Measurements from ENCODE around the gene FBXW4. TPM values are rescaled to one million over a fixed set of nuclear protein-coding genes. Genes with fewer than 3 reads are reported as not detected.

Gene FBXW4
- polyA plus RNA-seq, 2 of the 4 experiments (the other 2 are of a cell fraction) = 24.0 to 41.1 TPM

GRCh38 chr10:101741938-101742337 lies 47.0 kb upstream of the FBXW4 start (continued):
- no peak for TF ChIP-seq PHF8 (IDR thresholded peaks at IDR 0.05; ENCODE audit: borderline replicate concordance, low read depth)

GRCh38 chr10:101736666-101737065 lies 41.7 kb upstream of the FBXW4 start:
- WGBS (ENCODE audit: missing lambda C conversion rate) = 90% methylated on average over 3 of the region's 3 CpGs
- no peak for ATAC-seq
- CTCF ChIA-PET = interaction anchor here (1.3 kb wide), 1 partner anchor 22 kb away, joined by 4 read pairs; no protein-coding TSS in a partner anchor

More at GRCh38 chr10:101736666-101737065, 41.7 kb upstream of the FBXW4 start:
- POLR2A ChIA-PET = no interaction called here
- Histone ChIP-seq H3K27ac (no peak overlapping the region), H3K9me3 (no peaks in the 10 kb centered on the region), H3K4me3 (no peak overlapping the region), H3K4me2 (no peak overlapping the region), H3K4me1 (no peaks in the 10 kb centered on the region)
- no peak for FAIRE-seq
- TF ChIP-seq RCOR1 (IDR thresholded peaks at IDR 0.05; ENCODE audit: low read depth, low read length) = no peak
- no peak for TF ChIP-seq HOXB13 (CRISPR knock-in tag; IDR thresholded peaks at IDR 0.05; ENCODE audit: low read depth)
- TF ChIP-seq CBX2 (IDR thresholded peaks at IDR 0.05; ENCODE audit: borderline replicate concordance, low read depth) = no peak
- TF ChIP-seq BHLHE40 (IDR thresholded peaks at IDR 0.05; ENCODE audit: low read depth, low read length) = no peak
- no peak for TF ChIP-seq RFX5 (IDR thresholded peaks at IDR 0.05)
- no peak for TF ChIP-seq CTCF (IDR thresholded peaks at IDR 0.05)
- TF ChIP-seq, protein P1, sequence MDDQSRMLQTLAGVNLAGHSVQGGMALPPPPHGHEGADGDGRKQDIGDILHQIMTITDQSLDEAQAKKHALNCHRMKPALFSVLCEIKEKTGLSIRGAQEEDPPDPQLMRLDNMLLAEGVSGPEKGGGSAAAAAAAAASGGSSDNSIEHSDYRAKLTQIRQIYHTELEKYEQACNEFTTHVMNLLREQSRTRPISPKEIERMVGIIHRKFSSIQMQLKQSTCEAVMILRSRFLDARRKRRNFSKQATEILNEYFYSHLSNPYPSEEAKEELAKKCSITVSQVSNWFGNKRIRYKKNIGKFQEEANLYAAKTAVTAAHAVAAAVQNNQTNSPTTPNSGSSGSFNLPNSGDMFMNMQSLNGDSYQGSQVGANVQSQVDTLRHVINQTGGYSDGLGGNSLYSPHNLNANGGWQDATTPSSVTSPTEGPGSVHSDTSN (IDR thresholded peaks at IDR 0.05) = no peak
- TF ChIP-seq EP300 (IDR thresholded peaks at IDR 0.05) = no peak
- TF ChIP-seq KDM5A (IDR thresholded peaks at IDR 0.05) = no peak
- no peak for TF ChIP-seq RAD21 (conservative IDR thresholded peaks at IDR 0.05 in 1 of 2, IDR thresholded peaks at IDR 0.05 in 1 of 2)
- no peak for TF ChIP-seq USF2 (IDR thresholded peaks at IDR 0.05)
- TF ChIP-seq HOXB5 (CRISPR knock-in tag; IDR thresholded peaks at IDR 0.05) = no peak
- no peak for TF ChIP-seq MYC (IDR thresholded peaks at IDR 0.05; ENCODE audit: borderline replicate concordance, low read length)
- TF ChIP-seq, protein P2, sequence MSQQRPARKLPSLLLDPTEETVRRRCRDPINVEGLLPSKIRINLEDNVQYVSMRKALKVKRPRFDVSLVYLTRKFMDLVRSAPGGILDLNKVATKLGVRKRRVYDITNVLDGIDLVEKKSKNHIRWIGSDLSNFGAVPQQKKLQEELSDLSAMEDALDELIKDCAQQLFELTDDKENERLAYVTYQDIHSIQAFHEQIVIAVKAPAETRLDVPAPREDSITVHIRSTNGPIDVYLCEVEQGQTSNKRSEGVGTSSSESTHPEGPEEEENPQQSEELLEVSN (IDR thresholded peaks at IDR 0.05; ENCODE audit: borderline replicate concordance, low read depth) = no peak
- TF ChIP-seq HMGXB4 (CRISPR knock-in tag; IDR thresholded peaks at IDR 0.05; ENCODE audit: borderline replicate concordance) = no peak
- DNase-seq (ENCODE audit: low read depth in 1 of 2, low spot score in 1 of 2) = no peak
